Gastrocnemius medialis (tissue), 4 donors: ENCODE measurements around the gene MPP2.

Experiments
- CTCF ChIP-seq, 5 experiments: fragments of 450-650 bp in 3 of 5; fragments of 200-600 bp in 2 of 5; sonication (generic) in 2 of 5; IDR thresholded peaks in 4 of 5; conservative IDR thresholded peaks in 1 of 5; 1 replicate in 4 of 5; 2 replicates in 1 of 5; pipeline ENCODE4 v1.5.1; 2016 to 2019; ENCODE audit warnings: antibody characterized with exemption in 5 of 5, mild to moderate bottlenecking in 3 of 5, moderate library complexity in 3 of 5
- POLR2A ChIP-seq, 2 donors: fragments of 450-650 bp; IDR thresholded peaks; one replicate each; pipeline ENCODE4 v1.6.1; 2017; ENCODE audit warnings: antibody characterized with exemption in 2 of 2, mild to moderate bottlenecking in 2 of 2, moderate library complexity in 2 of 2

GRCh38 chr17:43917016-43917347 lies 9.6 kb upstream of the MPP2 start:
- TF ChIP-seq CTCF (IDR thresholded peaks at IDR 0.05 in 4 of 5, conservative IDR thresholded peaks at IDR 0.05 in 1 of 5) (no peak), POLR2A (IDR thresholded peaks at IDR 0.05) (no peak)
